ENCODE results near the gene UCK2.

Gene UCK2

GRCh38 chr1:165834229-165834628 lies 6.8 kb downstream of the UCK2 start:
- H3K27ac ChIP-seq (ENCODE audit: low read depth, low read length) = no peak overlapping the region
- H3K4me1 ChIP-seq (ENCODE audit: control insufficient read depth, insufficient read depth, low read length) = peaks cover 42% of the 10 kb centered on the region
- H3K4me3 ChIP-seq (ENCODE audit: low read depth, low read length) = no peak overlapping the region
- no peak overlapping the region for H3K9ac ChIP-seq (ENCODE audit: low read length)
- H3K36me3 ChIP-seq (ENCODE audit: control insufficient read depth, insufficient read depth, low read length) = 0 out of 2 replicates have a peak, but pooled peaks cover 9% of the 10 kb centered on the region
- no peaks in the 10 kb centered on the region for H3K27me3 ChIP-seq (ENCODE audit: control insufficient read depth, insufficient read depth, low read length)
- no peaks in the 10 kb centered on the region for H3K9me3 ChIP-seq (ENCODE audit: control insufficient read depth, insufficient read depth, low read depth, low read length)

- H3K9me3 ChIP-seq (ENCODE audit: control insufficient read depth, insufficient read depth, low read depth, low read length) = no peaks in the 10 kb centered on the region
- no peak overlapping the region for H3K9ac ChIP-seq (ENCODE audit: low read length)
- no peak overlapping the region for H3K27ac ChIP-seq (ENCODE audit: low read depth, low read length)
- H3K4me1 ChIP-seq (ENCODE audit: control insufficient read depth, insufficient read depth, low read length) = peaks cover 41% of the 10 kb centered on the region
- no peak overlapping the region for H3K4me3 ChIP-seq (ENCODE audit: low read depth, low read length)
- no peaks in the 10 kb centered on the region for H3K27me3 ChIP-seq (ENCODE audit: control insufficient read depth, insufficient read depth, low read length)
- H3K36me3 ChIP-seq (ENCODE audit: control insufficient read depth, insufficient read depth, low read length) = 0 out of 2 replicates have a peak, but pooled peaks cover 9% of the 10 kb centered on the region
These were observed 7.5 kb downstream of the UCK2 start for GRCh38 chr1:165834881-165835280.

DNA sequence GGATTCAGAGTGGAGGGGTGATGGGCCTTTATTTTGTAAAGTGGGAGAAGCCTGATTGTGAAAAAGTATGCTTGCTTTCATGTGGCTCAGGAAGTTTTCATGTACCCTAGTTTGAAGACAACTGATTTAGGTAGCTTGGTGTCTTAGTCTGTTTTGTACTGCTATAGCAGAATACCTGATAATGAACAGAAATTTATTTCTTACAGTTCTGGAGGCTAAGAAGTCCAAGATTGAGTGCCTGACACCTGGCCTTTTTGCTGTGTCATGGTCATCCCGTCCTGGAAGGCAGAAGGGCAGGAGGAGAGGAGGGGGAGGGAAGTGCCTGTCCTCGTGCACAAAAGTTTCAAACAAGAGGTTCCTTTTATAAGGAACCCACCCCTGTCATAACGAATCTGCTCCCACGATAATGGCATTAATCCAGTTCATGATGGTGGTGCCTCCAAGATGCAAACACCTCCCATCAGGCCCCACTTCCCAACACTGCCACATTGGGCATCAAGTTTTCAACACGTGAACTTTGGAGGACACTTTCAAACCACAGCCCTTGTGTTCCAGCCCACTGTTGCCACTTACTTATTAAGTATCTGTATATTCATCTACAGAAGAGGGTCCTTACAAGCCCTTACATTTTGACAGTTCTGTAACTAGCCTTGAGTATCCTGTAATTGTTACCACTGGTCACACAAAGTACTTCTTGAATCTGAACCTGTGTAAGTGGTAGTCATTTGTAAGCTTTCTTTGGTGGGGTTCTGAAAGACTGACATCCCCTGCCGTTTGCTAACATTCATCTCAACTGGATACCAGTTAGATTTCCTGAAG lies 9.5 kb downstream of the UCK2 start:
- H3K9me3 ChIP-seq (ENCODE audit: control insufficient read depth, insufficient read depth, low read depth, low read length) = no peaks in the 10 kb centered on the region
- H3K27me3 ChIP-seq (ENCODE audit: control insufficient read depth, insufficient read depth, low read length) = no peaks in the 10 kb centered on the region
- H3K27ac ChIP-seq (ENCODE audit: low read depth, low read length) = peak overlapping the region; percentile 67
- no peak overlapping the region for H3K4me3 ChIP-seq (ENCODE audit: low read depth, low read length)
- H3K4me1 ChIP-seq (ENCODE audit: control insufficient read depth, insufficient read depth, low read length) = peaks cover 50% of the 10 kb centered on the region
- peak overlapping the region; percentile 50 for H3K9ac ChIP-seq (ENCODE audit: low read length)
- H3K36me3 ChIP-seq (ENCODE audit: control insufficient read depth, insufficient read depth, low read length) = 0 out of 2 replicates have a peak, but pooled peaks cover 9% of the 10 kb centered on the region

DNA sequence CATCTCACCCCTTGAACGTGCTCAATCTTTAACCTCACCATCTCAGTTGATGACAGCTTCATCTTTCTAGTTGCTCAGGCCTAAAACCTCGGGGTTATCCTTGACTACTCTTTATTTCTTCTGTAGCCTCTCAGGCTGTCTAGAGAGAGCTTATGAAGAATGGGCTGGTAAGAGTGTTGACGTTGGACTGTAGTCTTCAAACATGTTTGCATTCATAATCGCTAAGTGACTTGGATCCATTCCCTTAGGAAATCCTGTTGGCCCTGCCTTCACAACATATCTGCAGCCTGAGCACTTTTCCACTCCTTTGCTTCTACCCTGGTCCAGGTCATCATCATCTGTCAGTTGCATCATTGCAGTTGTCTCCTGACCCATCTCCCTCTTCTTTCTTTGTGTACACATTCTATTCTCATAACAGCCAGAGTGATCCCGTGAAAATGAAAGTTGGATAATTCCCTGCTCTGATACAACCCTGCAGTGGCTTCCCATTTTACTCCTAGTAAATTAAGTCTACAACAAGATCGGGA lies 10.5 kb downstream of the UCK2 start:
- H3K9me3 ChIP-seq (ENCODE audit: control insufficient read depth, insufficient read depth, low read depth, low read length) = no peaks in the 10 kb centered on the region
- no peaks in the 10 kb centered on the region for H3K27me3 ChIP-seq (ENCODE audit: control insufficient read depth, insufficient read depth, low read length)
- no peak overlapping the region for H3K4me3 ChIP-seq (ENCODE audit: low read depth, low read length)
- no peak overlapping the region for H3K27ac ChIP-seq (ENCODE audit: low read depth, low read length)
- H3K36me3 ChIP-seq (ENCODE audit: control insufficient read depth, insufficient read depth, low read length) = 0 out of 2 replicates have a peak, but pooled peaks cover 9% of the 10 kb centered on the region
- no peak overlapping the region for H3K9ac ChIP-seq (ENCODE audit: low read length)
- H3K4me1 ChIP-seq (ENCODE audit: control insufficient read depth, insufficient read depth, low read length) = peaks cover 51% of the 10 kb centered on the region

- no peaks in the 10 kb centered on the region for H3K9me3 ChIP-seq (ENCODE audit: control insufficient read depth, insufficient read depth, low read depth, low read length)
- H3K4me1 ChIP-seq (ENCODE audit: control insufficient read depth, insufficient read depth, low read length) = peaks cover 49% of the 10 kb centered on the region
- H3K36me3 ChIP-seq (ENCODE audit: control insufficient read depth, insufficient read depth, low read length) = 0 out of 2 replicates have a peak, but pooled peaks cover 9% of the 10 kb centered on the region
- H3K27ac ChIP-seq (ENCODE audit: low read depth, low read length) = no peak overlapping the region
- H3K9ac ChIP-seq (ENCODE audit: low read length) = no peak overlapping the region
- H3K27me3 ChIP-seq (ENCODE audit: control insufficient read depth, insufficient read depth, low read length) = no peaks in the 10 kb centered on the region
- no peak overlapping the region for H3K4me3 ChIP-seq (ENCODE audit: low read depth, low read length)
These were observed 13.0 kb downstream of the UCK2 start for GRCh38 chr1:165840423-165840822.

GRCh38 chr1:165841582-165842017 lies 14.2 kb downstream of the UCK2 start:
- Histone ChIP-seq H3K9me3 (ENCODE audit: control insufficient read depth, insufficient read depth, low read depth, low read length) (no peaks in the 10 kb centered on the region), H3K4me1 (ENCODE audit: control insufficient read depth, insufficient read depth, low read length) (peaks cover 44% of the 10 kb centered on the region), H3K4me3 (ENCODE audit: low read depth, low read length) (no peak overlapping the region), H3K27me3 (ENCODE audit: control insufficient read depth, insufficient read depth, low read length) (no peaks in the 10 kb centered on the region), H3K27ac (ENCODE audit: low read depth, low read length) (no peak overlapping the region), H3K36me3 (ENCODE audit: control insufficient read depth, insufficient read depth, low read length) (0 out of 2 replicates have a peak, but pooled peaks cover 9% of the 10 kb centered on the region), H3K9ac (ENCODE audit: low read length) (no peak overlapping the region)

GRCh38 chr1:165842023-165842670 lies 14.7 kb downstream of the UCK2 start:
- Histone ChIP-seq H3K9ac (ENCODE audit: low read length) (no peak overlapping the region), H3K4me3 (ENCODE audit: low read depth, low read length) (no peak overlapping the region), H3K36me3 (ENCODE audit: control insufficient read depth, insufficient read depth, low read length) (0 out of 2 replicates have a peak, but pooled peaks cover 5% of the 10 kb centered on the region), H3K9me3 (ENCODE audit: control insufficient read depth, insufficient read depth, low read depth, low read length) (no peaks in the 10 kb centered on the region), H3K27ac (ENCODE audit: low read depth, low read length) (no peak overlapping the region), H3K4me1 (ENCODE audit: control insufficient read depth, insufficient read depth, low read length) (peaks cover 38% of the 10 kb centered on the region), H3K27me3 (ENCODE audit: control insufficient read depth, insufficient read depth, low read length) (no peaks in the 10 kb centered on the region)

DNA sequence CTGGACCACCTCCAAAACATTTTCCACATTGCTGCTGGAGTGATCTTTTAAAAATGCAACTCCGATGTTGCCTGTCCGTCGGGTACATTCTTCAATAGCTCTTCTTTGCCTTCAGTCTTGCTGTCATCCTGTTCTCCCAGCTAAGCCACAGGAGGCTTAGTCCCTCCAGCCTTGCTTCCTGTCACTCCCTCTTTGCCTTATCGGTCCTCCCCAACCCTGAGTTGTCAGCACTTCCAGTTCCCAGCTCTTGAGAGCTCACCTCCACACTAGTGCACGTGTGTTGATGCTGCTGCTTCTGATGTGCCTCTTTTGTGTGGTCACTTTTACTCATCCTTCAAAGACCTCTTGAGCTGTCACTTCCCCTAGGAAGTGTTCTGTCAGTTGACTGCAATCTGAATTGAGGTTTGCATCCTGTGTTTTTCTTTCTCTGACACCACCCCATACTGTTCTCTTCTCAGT lies 15.3 kb downstream of the UCK2 start:
- H3K27ac ChIP-seq (ENCODE audit: low read depth, low read length) = no peak overlapping the region
- H3K9ac ChIP-seq (ENCODE audit: low read length) = no peak overlapping the region
- no peak overlapping the region for H3K4me3 ChIP-seq (ENCODE audit: low read depth, low read length)

DNA sequence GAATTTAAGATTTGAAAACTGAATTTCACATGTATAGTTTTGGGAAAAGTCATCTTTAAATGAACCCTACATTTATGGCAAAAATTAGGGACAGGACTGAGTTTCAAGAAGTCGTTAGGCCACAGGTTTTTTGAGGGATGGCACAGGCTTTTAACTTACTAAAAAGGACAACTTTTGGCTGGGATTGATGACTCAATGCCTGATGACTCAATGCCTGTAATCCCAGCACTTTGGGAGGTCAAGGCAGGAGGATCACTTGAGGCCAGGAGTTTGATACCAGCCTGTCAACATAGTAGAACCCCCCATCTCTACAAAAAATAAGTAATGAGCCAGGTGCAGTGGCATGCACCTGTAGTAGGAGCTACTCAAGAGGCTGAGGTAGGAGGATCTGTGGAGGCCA lies 15.9 kb downstream of the UCK2 start:
- Histone ChIP-seq H3K27me3 (ENCODE audit: control insufficient read depth, insufficient read depth, low read length) (no peaks in the 10 kb centered on the region), H3K4me3 (ENCODE audit: low read depth, low read length) (no peak overlapping the region), H3K36me3 (ENCODE audit: control insufficient read depth, insufficient read depth, low read length) (no peaks in the 10 kb centered on the region), H3K9ac (ENCODE audit: low read length) (no peak overlapping the region), H3K9me3 (ENCODE audit: control insufficient read depth, insufficient read depth, low read depth, low read length) (no peaks in the 10 kb centered on the region), H3K27ac (ENCODE audit: low read depth, low read length) (no peak overlapping the region), H3K4me1 (ENCODE audit: control insufficient read depth, insufficient read depth, low read length) (peaks cover 32% of the 10 kb centered on the region)

More for the DNA sequence above, 15.3 kb downstream of the UCK2 start:
- Histone ChIP-seq H3K4me1 (ENCODE audit: control insufficient read depth, insufficient read depth, low read length) (peaks cover 35% of the 10 kb centered on the region), H3K9me3 (ENCODE audit: control insufficient read depth, insufficient read depth, low read depth, low read length) (no peaks in the 10 kb centered on the region), H3K36me3 (ENCODE audit: control insufficient read depth, insufficient read depth, low read length) (0 out of 2 replicates have a peak, but pooled peaks cover 5% of the 10 kb centered on the region), H3K27me3 (ENCODE audit: control insufficient read depth, insufficient read depth, low read length) (no peaks in the 10 kb centered on the region)

- Histone ChIP-seq H3K9me3 (ENCODE audit: control insufficient read depth, insufficient read depth, low read depth, low read length) (no peaks in the 10 kb centered on the region), H3K27ac (ENCODE audit: low read depth, low read length) (no peak overlapping the region), H3K4me1 (ENCODE audit: control insufficient read depth, insufficient read depth, low read length) (peaks cover 27% of the 10 kb centered on the region), H3K4me3 (ENCODE audit: low read depth, low read length) (no peak overlapping the region), H3K27me3 (ENCODE audit: control insufficient read depth, insufficient read depth, low read length) (no peaks in the 10 kb centered on the region), H3K9ac (ENCODE audit: low read length) (no peak overlapping the region), H3K36me3 (ENCODE audit: control insufficient read depth, insufficient read depth, low read length) (0 out of 2 replicates have a peak, but pooled peaks cover 4% of the 10 kb centered on the region)
These were observed 16.8 kb downstream of the UCK2 start for GRCh38 chr1:165844114-165844798.

All from HUES6 (cell line).